Ishikawa (cell line): ENCODE measurements around the gene ODAD3.

Source experiments
- CEBPB ChIP-seq: IDR thresholded peaks from 2 replicates; pipeline ENCODE4 v1.6.1; 2012
- TEAD4 ChIP-seq: IDR thresholded peaks from 2 replicates; pipeline ENCODE4 v1.6.1; 2012
- TF ChIP-seq, protein P1 (sequence below): IDR thresholded peaks from 2 replicates; pipeline ENCODE4 v1.6.1; 2012; ENCODE audit warnings: low read depth, mild to moderate bottlenecking

DNA sequence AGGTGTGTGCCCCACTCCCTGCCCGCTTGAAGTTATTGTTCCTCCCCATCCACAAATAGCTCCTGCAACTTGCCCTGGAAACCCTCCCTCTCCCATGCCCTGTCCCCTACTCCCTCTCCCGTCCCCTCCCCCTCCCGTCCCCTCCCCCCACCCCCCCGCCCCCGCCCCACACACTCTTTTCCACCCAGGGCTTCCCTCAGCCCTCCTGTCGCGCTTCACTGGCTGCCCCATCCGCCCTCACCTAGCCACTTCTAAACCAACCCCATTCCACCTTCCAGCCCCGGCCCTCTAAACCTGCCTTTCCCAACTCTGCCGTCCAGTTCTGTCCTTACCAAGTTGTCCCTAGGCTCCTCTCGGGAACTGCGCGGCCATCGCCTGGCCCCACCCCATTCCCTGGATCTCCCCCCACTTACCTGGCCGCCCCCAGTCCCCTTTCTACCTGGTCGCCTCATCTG, 16.8 kb downstream of the ODAD3 start:
- no peak for TF ChIP-seq CEBPB
- no peak for TF ChIP-seq TEAD4
- TF ChIP-seq, protein P1, sequence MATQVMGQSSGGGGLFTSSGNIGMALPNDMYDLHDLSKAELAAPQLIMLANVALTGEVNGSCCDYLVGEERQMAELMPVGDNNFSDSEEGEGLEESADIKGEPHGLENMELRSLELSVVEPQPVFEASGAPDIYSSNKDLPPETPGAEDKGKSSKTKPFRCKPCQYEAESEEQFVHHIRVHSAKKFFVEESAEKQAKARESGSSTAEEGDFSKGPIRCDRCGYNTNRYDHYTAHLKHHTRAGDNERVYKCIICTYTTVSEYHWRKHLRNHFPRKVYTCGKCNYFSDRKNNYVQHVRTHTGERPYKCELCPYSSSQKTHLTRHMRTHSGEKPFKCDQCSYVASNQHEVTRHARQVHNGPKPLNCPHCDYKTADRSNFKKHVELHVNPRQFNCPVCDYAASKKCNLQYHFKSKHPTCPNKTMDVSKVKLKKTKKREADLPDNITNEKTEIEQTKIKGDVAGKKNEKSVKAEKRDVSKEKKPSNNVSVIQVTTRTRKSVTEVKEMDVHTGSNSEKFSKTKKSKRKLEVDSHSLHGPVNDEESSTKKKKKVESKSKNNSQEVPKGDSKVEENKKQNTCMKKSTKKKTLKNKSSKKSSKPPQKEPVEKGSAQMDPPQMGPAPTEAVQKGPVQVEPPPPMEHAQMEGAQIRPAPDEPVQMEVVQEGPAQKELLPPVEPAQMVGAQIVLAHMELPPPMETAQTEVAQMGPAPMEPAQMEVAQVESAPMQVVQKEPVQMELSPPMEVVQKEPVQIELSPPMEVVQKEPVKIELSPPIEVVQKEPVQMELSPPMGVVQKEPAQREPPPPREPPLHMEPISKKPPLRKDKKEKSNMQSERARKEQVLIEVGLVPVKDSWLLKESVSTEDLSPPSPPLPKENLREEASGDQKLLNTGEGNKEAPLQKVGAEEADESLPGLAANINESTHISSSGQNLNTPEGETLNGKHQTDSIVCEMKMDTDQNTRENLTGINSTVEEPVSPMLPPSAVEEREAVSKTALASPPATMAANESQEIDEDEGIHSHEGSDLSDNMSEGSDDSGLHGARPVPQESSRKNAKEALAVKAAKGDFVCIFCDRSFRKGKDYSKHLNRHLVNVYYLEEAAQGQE, result no peak
